Measurements from ENCODE around the gene ZFHX3.

ZFHX3 gene

DNA sequence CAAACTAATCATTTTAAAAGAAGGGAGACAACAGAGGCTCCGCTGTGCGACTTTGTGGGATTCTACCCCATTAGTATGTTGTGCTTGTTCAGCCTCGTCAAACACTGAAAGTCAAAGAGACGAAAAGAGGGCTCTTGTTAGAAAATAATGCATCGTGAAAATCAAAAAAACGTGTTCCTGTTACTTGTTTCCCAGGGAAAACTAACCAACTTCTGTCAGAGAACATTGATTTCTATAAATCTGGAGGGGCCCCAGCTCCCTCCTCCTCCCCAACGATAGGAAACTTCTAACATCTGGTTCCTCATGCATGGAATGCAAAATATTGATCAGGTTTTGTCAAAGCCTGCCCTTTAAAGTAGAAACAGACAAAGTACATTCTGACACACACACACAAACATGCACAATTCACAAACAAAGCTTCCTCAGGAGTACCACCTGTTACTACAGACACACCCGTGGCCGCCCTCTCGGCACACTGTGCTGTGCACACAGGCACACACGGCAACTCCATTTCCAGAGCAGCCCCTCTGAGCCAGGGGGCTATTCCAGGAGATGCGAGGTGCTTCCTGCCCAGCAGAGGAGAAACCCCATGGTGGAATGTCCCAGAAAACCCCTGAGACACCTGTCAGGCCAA is 151.3 kb downstream of the ZFHX3 start:
- no peak for DNase-seq

DNA sequence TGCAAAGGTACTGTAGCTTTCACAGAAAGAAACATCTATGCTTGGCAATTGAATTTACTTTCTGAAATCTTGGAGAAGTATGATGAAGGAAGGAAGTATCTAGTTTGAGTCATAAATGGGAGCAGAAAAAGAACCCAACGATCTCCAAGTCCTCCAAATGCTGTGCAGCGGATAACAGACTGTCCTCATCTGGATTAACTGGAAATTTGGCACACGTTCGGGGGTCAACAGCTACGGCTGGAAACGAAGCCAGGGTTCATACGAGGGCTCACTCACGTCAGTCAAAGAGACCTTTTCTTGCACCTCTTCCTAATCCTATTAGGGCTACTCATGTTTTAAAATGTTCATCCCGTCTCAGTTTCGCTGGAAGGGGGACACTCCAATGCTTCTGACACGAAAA is 152.0 kb downstream of the ZFHX3 start:
- no peak for DNase-seq

GRCh38 chr16:72894293-72895151 is 153.4 kb downstream of the ZFHX3 start:
- DNase-seq = no peak

DNA sequence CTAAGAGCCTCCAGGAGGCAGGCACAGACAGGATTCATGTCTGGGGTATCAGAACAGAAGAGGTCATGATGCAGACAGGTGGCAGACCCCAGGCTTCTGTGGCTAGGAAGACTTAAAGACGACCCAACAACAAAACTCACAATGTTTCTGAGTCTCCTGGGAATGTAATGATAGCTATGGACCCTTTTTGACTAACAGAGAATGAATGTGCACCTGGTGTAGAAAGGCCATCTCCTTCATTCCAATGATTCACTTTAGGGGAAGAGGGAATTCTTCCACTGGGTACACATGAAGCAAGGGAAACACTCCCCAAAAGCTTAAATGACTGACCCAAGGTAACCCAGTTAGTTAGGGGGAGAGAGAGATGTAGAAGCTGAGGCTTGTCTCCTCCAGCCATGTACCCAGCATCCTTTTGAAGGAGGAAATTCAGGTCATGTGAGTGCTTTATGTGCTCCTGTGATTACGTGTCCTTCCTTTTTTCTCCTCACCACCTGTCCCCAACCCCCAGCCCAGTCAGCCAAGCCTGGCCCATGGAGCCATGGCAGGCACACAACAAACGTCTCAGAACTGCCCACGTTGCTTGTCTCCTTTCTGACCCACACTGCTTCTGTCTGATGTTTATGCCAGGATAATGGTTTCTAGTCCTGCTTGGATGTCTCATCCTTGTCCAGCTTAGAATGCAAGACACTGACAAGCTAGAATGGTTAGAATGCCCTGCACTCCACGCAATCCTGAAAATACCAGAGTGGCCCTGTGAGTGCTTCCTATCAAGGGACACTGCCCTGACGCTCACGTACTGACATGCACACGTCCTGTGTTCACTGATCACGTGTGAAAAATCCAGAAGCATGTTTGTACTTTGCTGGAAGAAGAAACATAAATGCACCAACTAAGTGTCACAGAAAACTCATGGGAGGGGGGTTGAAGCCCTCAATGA is 156.4 kb downstream of the ZFHX3 start:
- no peak for DNase-seq

- no peak for DNase-seq
Measured at GRCh38 chr16:72890587-72890986, 157.3 kb downstream of the ZFHX3 start.

GRCh38 chr16:72889616-72890582 is 158.0 kb downstream of the ZFHX3 start:
- no peak for DNase-seq

- DNase-seq = no peak
Measured at GRCh38 chr16:72887537-72887936, 160.4 kb downstream of the ZFHX3 start.

- no peak for DNase-seq
Measured at GRCh38 chr16:72886346-72886974, 161.5 kb downstream of the ZFHX3 start.

DNA sequence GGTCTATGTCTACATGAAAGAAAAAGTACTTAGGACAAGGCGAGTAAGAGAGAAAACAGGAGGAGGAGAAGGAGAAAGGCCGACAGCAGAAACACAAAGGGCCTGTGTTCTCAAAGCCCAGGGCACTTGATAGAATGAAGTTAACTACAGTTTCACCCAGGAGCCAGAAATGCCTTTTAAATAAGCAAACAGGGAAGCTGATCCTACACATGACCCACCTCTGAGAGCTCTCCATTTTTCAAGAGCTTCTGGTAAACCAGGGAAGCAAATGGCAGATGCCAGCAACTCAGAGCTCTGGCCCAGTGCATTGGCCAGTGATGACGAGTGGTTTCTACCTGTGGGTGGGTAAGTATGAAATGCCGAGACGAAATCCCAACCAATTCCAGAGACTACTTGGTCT is 163.4 kb downstream of the ZFHX3 start:
- DNase-seq = no peak

DNA sequence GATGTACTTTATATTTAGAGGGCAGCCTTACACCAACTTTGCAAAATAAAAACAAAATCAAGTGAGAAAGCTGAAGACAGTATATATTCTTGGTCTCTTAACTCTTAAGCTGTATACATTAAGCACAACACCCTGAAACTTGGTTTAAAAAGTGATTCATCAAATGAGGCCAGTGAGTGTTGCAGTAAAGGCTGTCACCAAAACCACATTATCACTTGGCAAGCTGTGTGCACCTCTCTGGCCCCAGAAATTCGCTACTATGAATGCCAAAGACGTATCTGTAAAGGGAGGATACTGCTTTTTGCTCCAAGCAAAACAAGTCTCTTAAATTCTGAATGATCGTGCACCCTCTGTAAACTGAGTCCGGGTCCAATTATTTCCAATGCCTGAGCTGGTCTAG is 163.9 kb downstream of the ZFHX3 start:
- no peak for DNase-seq

GRCh38 chr16:72879846-72880245 is 168.1 kb downstream of the ZFHX3 start:
- DNase-seq = no peak

DNA sequence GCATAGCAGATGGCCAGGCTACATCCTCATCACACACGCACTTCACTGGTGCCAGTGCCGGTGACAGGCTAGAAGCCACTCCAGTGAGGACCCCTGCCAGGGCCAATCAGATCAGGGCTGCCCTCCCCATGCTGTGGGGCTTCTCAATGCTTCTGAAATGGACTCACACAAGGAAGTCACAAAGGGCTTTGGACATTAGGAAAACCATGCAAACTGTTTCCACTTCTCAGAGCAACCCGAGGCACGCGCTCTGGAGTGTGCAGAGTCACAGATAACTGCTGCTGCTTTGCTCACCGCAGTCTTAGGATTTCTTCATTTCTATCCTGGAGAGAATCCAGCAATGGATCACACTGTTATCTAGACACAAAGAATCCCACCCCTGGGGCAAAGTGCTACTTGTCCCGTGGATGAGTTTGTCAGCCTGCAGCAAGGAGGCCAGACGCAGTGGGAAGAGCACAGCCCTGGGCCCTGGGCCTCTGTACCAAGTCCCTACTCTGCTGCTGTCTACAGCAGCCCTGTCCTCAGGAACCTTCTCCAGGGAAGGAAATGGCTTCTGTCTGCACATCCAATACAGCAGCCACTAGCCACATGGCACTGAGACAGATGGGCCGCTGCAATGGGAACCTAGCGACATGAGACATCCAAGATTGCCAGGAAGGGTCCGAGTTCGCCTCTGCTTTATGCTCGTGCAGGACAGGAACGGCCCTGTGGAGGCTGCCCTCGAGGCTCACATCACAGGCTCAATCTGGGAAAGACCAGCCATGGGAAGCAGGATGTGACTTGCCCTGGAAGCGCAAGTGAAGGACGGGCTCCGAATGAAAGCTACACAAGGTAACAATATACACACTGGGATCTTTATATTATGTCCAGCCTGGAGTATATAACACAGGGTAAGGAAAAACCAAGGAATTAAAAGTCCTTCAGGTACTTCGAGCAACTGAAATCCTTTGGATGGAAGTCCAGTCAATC is 169.3 kb downstream of the ZFHX3 start:
- no peak for DNase-seq

GRCh38 chr16:72877374-72878028 is 170.4 kb downstream of the ZFHX3 start:
- no peak for DNase-seq

DNA sequence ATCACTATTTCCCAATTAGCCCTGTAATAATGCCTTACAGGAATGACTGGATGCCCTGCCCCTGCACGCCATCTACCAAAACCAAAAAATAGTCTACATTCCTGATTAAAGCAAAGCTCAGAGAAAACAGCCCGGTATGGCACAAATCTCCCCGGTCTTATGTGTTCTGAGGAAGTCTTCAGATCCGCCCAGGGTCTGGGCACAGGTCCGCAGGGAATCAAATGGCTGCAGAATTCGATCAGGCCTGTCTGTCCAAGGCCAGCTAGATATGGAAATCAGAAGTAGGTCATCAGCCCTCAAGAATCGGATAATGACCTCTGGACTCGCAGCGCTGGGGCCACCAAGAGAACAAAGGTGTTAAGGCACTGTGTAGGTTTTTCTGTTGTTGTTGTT is 171.0 kb downstream of the ZFHX3 start:
- DNase-seq = no peak

DNA sequence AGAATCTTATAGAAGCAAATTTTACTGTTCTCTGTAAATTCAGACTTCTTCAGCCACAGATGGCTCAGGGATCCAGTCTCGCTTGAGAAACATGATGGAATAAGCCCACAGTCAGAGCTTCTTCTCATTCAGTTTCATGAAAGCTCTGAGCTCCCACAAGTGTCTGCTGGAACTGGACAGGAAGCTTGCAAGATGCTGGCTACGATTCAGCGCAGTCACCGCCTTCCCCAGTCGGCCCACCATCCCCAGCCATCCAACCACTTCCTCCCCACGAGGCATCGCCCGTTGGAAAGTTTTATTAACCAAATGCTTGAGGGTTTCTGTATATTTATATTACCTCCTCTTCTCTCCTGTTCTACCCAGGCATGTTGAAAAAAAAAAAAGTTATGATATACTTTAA is 171.7 kb downstream of the ZFHX3 start:
- no peak for DNase-seq

GRCh38 chr16:72875291-72876031 is 172.5 kb downstream of the ZFHX3 start:
- DNase-seq = no peak

GRCh38 chr16:72873853-72874252 is 174.1 kb downstream of the ZFHX3 start:
- DNase-seq = no peak

DNA sequence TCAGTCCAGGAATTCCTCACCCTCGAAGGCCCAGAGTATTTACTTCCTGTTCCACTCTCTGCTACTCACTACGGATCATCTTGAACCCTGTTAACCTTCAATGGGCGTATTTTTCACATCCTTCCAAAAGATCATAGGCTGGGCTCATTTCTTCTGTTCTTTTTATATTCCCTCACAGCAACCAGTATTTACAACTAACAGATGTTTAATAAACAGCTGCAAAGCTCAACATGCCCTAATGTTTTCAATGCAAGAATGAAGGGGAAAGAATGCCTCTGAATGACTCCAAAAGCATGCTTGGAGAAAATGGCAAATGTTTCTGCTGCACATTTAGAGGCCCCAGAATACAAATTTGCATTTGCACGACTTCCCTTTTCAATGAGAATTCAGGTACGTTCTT is 174.9 kb downstream of the ZFHX3 start:
- DNase-seq = no peak

DNA sequence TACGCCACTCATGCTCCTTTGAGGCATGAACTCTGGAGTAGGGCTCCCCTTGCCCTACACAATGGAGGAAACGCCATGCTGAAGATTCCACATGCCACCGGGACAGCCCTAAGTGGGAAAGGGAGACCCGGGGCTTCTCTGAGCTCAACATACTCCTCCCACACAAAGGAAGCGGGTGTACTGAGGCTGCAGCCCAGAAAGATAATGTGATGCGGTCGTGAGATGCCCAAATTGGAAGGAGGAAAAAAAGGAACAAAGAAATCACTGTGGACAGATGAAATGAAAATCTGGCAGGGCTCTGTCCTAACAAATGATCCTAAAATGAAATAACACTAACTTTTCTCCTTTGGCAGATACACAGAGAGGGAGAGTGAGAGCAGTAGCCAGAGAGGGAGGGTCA is 182.1 kb downstream of the ZFHX3 start:
- DNase-seq = no peak
